GM21723 (cell line): ENCODE data around the gene NDUFB1.

ENCODE experiments used
- ATAC-seq: cut with Tn5 transposase; IDR thresholded peaks from one replicate; pipeline ENCODE4 v1.9.1; 2021; ENCODE audit warnings: mild to moderate bottlenecking, moderate library complexity; ENCODE audit not compliant: unreplicated experiment

NDUFB1 gene

DNA sequence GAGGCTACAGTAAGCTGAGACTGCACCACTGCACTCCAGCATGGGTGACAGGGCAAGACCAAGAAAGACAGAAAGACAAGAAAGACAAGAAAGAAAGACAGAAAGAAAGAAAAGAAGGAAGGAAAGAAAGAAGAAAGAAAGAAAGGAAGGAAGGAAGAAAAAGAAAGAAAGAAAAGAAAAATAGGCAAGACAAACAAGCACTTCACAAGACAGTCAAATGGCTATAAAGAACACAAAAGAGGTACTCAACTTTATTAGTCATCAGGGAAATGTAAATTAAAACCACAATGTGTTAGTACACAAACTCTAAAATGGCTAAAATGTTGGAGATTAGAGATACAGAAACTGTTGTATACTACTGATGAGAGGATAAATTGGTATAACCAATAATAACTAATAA, 21.7 kb downstream of the NDUFB1 start:
- no peak for ATAC-seq

DNA sequence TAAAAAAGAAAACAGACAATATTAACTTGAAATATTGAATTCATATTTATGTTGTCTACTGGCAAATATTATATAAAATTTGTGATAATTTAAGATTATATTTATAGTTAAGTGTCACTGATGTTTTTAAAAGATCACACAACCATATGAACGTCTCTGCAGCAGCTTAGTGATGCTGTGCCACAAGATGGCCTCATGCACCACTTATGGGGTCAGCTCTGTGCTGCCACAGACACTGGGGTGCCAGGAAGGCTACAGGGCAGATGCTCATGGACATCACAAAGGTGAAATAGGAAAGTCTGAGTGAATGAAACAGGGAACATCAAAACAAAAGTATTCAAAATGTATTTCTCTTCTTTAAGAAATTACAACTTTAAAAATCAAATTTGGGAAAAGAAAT, 28.2 kb downstream of the NDUFB1 start:
- ATAC-seq = no peak

- no peak for ATAC-seq
These were observed 33.0 kb downstream of the NDUFB1 start for GRCh38 chr14:92088494-92088893.

DNA sequence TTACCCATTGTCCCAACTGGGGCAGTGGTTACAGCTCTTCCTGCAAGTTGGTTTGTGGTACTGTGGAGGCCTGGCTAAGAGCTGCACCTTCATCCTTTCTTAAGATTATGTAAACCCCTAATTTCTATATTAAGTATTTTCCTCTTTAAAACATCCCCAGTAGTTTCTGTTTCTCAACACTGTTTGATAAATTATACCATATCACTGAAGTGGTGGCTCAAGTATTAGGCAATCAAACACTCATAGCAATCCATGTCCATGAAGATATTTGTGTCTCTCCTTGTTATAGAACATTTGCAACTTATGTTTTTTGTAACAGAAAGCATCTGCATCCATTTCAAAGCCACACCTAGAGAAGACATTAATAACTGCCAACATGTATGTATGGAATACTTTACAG, 47.0 kb downstream of the NDUFB1 start:
- no peak for ATAC-seq
